ENCODE results near the gene RBM47.
"Not testable (repeated sequence)": the region's sequence is repeated elsewhere in the genome, so short reads cannot be mapped to it uniquely, and the experiment has no call there.

The RBM47 gene

DNA sequence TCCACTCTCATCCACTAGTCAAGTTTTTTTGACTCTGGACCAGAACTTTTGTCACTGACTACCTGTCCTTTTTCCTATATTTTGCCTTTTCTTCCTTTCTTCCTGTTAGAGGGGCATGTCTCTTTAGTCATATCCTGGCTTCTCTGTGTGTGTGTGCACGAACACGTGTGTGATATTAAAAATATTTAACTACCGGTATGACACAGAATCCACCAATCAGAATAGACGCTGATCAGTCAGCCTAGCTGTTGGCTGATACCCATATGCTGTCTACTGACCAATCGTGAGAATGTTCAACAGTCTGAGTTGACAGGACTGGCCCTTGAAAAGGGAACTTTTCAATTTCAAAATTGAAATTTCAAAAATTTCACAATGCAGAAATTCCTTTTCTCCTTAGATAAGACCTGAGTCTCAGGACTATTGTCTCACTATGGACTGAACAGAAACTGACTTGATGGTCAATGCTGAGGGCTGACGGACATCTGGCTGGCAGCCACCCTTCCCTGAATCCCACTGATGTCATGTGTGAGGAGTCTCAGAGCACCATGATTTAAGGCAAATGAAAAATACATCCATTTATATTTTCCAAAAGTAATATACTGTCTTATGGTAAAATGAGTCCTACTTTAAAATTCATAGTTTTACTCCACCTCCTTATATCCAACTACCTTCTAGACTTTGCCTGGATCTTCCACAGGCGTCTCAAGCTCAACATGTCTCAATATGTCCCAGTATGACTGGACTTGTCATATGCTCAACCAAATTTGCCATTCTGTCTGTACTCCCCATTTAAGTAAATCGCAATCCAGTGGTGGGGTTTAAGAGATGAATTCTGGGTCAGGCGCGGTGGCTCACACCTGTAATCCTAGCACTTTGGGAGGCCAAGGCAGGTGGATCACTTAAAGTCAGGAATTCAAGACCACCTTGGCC is 216.5 kb downstream of the RBM47 start:
- H3K27ac ChIP-seq: no peak overlapping the region
- TF ChIP-seq ZFX (IDR thresholded peaks at IDR 0.05; ENCODE audit: borderline replicate concordance): no peak
- TF ChIP-seq, protein P1, sequence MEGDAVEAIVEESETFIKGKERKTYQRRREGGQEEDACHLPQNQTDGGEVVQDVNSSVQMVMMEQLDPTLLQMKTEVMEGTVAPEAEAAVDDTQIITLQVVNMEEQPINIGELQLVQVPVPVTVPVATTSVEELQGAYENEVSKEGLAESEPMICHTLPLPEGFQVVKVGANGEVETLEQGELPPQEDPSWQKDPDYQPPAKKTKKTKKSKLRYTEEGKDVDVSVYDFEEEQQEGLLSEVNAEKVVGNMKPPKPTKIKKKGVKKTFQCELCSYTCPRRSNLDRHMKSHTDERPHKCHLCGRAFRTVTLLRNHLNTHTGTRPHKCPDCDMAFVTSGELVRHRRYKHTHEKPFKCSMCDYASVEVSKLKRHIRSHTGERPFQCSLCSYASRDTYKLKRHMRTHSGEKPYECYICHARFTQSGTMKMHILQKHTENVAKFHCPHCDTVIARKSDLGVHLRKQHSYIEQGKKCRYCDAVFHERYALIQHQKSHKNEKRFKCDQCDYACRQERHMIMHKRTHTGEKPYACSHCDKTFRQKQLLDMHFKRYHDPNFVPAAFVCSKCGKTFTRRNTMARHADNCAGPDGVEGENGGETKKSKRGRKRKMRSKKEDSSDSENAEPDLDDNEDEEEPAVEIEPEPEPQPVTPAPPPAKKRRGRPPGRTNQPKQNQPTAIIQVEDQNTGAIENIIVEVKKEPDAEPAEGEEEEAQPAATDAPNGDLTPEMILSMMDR (IDR thresholded peaks at IDR 0.05): no peak

DNA sequence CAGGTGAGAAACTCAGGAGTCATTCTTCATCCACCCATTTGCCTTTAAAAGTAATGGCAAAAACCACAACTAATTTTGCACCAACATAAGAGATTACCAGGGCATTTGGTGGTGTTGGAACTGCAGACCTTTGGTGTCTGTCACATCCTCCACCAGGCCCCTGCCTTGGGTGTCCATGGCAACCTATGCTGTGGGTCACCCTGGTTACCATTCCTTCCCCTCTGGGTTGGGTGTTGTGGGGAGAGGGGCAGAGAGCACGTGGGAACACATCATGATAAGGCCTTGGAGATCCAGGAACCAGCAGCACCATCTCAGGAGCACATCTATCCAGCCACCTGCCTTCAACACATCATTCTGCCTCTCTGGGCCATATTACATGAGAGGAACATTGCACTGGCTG is 217.3 kb downstream of the RBM47 start:
- H3K27ac ChIP-seq: no peak overlapping the region
- TF ChIP-seq, protein P1 (IDR thresholded peaks at IDR 0.05): no peak
- no peak for TF ChIP-seq ZFX (IDR thresholded peaks at IDR 0.05; ENCODE audit: borderline replicate concordance)

DNA sequence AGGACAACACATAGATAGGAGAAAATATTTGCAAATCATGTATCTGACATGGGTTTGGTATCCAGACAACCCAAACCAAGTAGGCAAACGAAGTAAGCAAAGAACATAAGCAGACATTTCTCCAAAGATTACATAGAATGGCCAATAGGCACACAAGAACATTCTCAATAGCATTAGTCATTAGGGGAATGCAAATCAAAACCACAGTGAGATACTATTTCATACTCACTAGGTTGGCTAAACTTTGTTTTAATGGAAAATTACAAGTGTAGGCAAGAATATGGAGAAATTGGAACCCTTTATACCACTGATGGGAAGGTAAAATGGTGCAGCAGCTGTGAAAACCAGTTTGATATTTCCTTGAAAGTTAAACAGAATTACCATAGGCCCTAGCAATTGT is 219.8 kb downstream of the RBM47 start:
- no peak overlapping the region for H3K27ac ChIP-seq
- TF ChIP-seq ZFX (IDR thresholded peaks at IDR 0.05; ENCODE audit: borderline replicate concordance): no peak
- TF ChIP-seq, protein P1 (IDR thresholded peaks at IDR 0.05): no peak

DNA sequence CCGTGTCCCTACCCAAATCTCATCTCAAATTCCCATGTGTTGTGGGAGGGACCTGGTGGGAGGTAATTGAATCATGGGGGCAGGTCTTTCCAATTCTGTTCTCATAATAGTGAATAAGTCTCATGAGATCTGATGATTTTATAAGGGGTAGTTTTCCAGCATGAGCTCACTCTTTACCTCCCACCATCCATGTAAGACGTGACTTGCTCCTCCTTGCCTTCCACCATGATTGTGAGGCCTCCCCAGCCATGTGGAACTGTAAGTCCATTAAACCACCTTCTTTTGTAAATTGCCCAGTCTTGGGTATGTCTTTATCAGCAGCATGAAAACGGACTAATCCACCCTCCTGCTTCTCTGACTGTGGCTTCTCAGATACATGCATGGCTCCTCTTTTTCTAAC is 222.2 kb downstream of the RBM47 start:
- H3K27ac ChIP-seq: not testable (repeated sequence)

DNA sequence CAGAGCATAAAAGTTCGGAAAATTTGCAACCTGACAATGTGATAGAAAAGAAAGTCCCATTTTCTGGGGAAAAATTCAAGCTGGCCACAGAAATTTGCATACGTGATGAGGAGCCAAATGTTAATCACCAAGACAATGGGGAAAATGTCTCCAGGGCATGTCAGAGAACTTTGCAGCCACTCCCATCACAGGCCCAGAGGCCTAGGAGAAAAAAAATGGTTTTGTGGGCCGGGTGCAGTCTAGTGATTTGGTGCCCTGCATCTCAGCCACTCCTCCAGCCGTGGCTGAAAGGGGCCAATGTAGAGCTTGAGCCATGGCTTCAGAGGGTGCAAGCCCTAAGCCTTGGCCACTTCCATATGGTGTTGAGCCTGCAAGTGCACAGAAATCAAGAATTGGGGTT is 223.3 kb downstream of the RBM47 start:
- H3K27ac ChIP-seq: no peak overlapping the region
- TF ChIP-seq, protein P1 (IDR thresholded peaks at IDR 0.05): no peak
- TF ChIP-seq ZFX (IDR thresholded peaks at IDR 0.05; ENCODE audit: borderline replicate concordance): no peak

DNA sequence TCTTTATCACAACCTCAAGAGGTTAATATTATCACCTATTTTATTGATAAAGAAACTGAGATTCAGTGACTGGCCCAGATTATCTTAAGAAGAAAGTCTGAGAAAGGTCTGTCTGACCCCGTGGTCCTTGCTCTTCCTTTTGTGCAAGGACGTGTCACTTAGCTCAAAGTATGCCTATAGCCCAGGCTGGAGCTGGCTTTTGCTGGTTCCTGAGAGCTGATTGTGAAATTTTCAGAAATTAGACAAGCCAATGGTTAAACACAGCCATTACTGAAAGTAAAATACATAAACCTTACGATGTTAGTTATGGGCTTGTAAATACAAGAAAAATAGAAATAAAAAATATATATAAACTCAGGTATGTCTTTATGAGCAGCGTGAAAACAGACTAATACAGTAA is 224.5 kb downstream of the RBM47 start:
- TF ChIP-seq ZFX (IDR thresholded peaks at IDR 0.05; ENCODE audit: borderline replicate concordance): no peak
- TF ChIP-seq, protein P1 (IDR thresholded peaks at IDR 0.05): no peak
- no peak overlapping the region for H3K27ac ChIP-seq

DNA sequence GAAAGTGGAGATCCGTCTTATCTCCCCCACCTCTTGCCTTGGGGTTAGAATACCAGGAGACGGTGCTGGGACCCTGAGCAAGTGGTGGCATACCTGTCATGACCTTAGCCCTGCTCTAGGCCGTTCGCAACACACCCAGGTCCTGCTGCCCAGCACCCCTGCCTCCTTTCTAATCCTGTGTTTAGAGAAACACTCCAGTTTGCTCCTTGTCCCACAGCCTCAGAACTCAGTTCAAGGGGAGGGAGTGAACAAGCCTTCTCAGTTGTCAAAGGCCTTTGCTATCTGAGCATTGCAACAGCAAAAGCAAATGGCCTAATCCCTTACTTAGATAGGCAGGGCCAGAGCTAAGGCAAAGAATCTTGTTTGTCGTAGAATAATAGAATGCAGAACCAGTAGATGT is 226.6 kb downstream of the RBM47 start:
- TF ChIP-seq ZFX (IDR thresholded peaks at IDR 0.05; ENCODE audit: borderline replicate concordance): no peak
- no peak overlapping the region for H3K27ac ChIP-seq

DNA sequence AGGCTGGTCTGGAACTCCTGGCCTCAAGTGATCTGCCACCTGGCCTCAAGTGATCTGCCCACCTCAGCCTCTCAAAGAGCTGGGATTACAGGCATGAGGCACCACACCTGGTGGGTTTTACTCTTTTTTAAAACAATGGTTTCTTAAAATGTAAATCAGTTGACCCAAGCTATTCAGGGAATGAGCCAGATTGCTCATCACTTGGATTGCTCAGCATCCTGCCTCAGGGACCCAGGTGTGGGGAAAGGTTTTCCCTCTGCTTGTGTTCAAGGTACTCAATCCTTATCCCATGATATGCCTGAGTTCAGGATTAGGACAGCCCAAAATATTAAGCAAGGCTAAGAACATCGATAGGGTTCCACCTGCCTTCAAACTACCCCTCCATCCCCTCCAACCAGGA is 227.1 kb downstream of the RBM47 start:
- TF ChIP-seq ZFX (IDR thresholded peaks at IDR 0.05; ENCODE audit: borderline replicate concordance): no peak
- TF ChIP-seq, protein P1 (IDR thresholded peaks at IDR 0.05): no peak
- H3K27ac ChIP-seq: no peak overlapping the region
